Mesenchymal stem cell (in vitro differentiated cells and primary cell): ENCODE data around the gene PAX5.

ENCODE experiments used
- DNase-seq: peaks from one replicate; pipeline ENCODE4 v3.0.0-alpha.2; 2013
- H2AFZ ChIP-seq: one replicate; pipeline ENCODE4 v1.6.1; 2013; ENCODE audit warnings: low read depth, mild to moderate bottlenecking, control low read depth, inconsistent platforms, low read length, moderate library complexity
- H2AK5ac ChIP-seq: 2 replicates; pipeline ENCODE4 v1.6.1; 2013; ENCODE audit warnings: low read length, moderate library complexity, mild to moderate bottlenecking, inconsistent platforms; ENCODE audit not compliant: severe bottlenecking
- H2BK120ac ChIP-seq: one replicate; pipeline ENCODE4 v1.6.1; 2013; ENCODE audit warnings: low read depth, mild to moderate bottlenecking, inconsistent platforms, low read length, moderate library complexity
- H2BK12ac ChIP-seq, 2 experiments: one replicate each; pipeline ENCODE4 v1.6.1; 2013; ENCODE audit warnings: inconsistent platforms in 2 of 2, low read length in 2 of 2, mild to moderate bottlenecking in 2 of 2, moderate library complexity in 2 of 2, control low read depth in 1 of 2
- H2BK15ac ChIP-seq: one replicate; pipeline ENCODE4 v1.6.1; 2013; ENCODE audit warnings: mild to moderate bottlenecking, low read depth, inconsistent platforms; ENCODE audit not compliant: poor library complexity, severe bottlenecking
- H2BK5ac ChIP-seq: 2 replicates; pipeline ENCODE4 v1.6.1; 2013; ENCODE audit warnings: low read depth, mild to moderate bottlenecking, low read length, control low read depth, inconsistent platforms; ENCODE audit not compliant: poor library complexity, severe bottlenecking
- H3K14ac ChIP-seq, 2 experiments: one replicate each; pipeline ENCODE4 v1.6.1; 2013; ENCODE audit warnings: inconsistent platforms in 2 of 2, low read length in 2 of 2, control low read depth in 1 of 2, mild to moderate bottlenecking in 1 of 2, moderate library complexity in 1 of 2
- H3K18ac ChIP-seq, 2 experiments: one replicate each; pipeline ENCODE4 v1.6.1; 2013; ENCODE audit warnings: inconsistent platforms in 2 of 2, low read length in 2 of 2, control low read depth in 1 of 2, low read depth in 1 of 2, mild to moderate bottlenecking in 1 of 2
- H3K23ac ChIP-seq, 2 experiments: one replicate each; pipeline ENCODE4 v1.6.1; 2013; ENCODE audit warnings: inconsistent platforms in 2 of 2, low read length in 2 of 2, mild to moderate bottlenecking in 2 of 2, moderate library complexity in 2 of 2, control low read depth in 1 of 2
- H3K27ac ChIP-seq: 2 replicates; pipeline ENCODE4 v1.5.1; 2013; ENCODE audit warnings: mild to moderate bottlenecking, moderate library complexity, low read length, control low read depth, inconsistent platforms; ENCODE audit not compliant: poor library complexity, severe bottlenecking
- H3K27me3 ChIP-seq, 2 experiments: 2 replicates each; pipeline versions ENCODE4 v1.6.1 to v1.7.0; 2013; ENCODE audit warnings: low read length in 2 of 2, mild to moderate bottlenecking in 2 of 2, moderate library complexity in 2 of 2, control low read depth in 1 of 2, inconsistent platforms in 1 of 2; ENCODE audit not compliant: control insufficient read depth in 1 of 2, insufficient read depth in 1 of 2
- H3K36me3 ChIP-seq, 2 experiments: 2 replicates each; pipeline versions ENCODE4 v1.6.1 to v1.7.0; 2013; ENCODE audit warnings: low read length in 2 of 2, control low read depth in 1 of 2, inconsistent platforms in 1 of 2, low read depth in 1 of 2, mild to moderate bottlenecking in 1 of 2; ENCODE audit not compliant: insufficient read depth in 2 of 2, control insufficient read depth in 1 of 2
- H3K4ac ChIP-seq, 2 experiments: one replicate each; pipeline ENCODE4 v1.6.1; 2013; ENCODE audit warnings: inconsistent platforms in 2 of 2, low read length in 2 of 2, mild to moderate bottlenecking in 2 of 2, moderate library complexity in 2 of 2, control low read depth in 1 of 2, low read depth in 1 of 2
- H3K4me1 ChIP-seq: 2 replicates; pipeline ENCODE4 v1.6.1; 2013; ENCODE audit warnings: low read depth, low read length, control low read depth; ENCODE audit not compliant: control insufficient read depth, insufficient read depth
- H3K4me2 ChIP-seq: 2 replicates; pipeline ENCODE4 v1.6.1; 2013; ENCODE audit warnings: low read length, mild to moderate bottlenecking, inconsistent platforms; ENCODE audit not compliant: poor library complexity, severe bottlenecking
- H3K4me3 ChIP-seq, 2 experiments: 2 replicates each; pipeline versions ENCODE4 v1.5.1 to v1.7.0; 2013; ENCODE audit warnings: low read length in 2 of 2, mild to moderate bottlenecking in 2 of 2, control low read depth in 1 of 2, low read depth in 1 of 2; ENCODE audit not compliant: insufficient read depth in 1 of 2
- H3K79me1 ChIP-seq: replicated peaks from 2 replicates; pipeline ENCODE4 v1.6.1; 2013; ENCODE audit warnings: mild to moderate bottlenecking, control low read depth, low read length, inconsistent platforms; ENCODE audit not compliant: poor library complexity, severe bottlenecking
- H3K9ac ChIP-seq: 2 replicates; pipeline ENCODE4 v1.7.0; 2013; ENCODE audit warnings: mild to moderate bottlenecking, low read length, moderate library complexity
- H3K9me3 ChIP-seq: 2 replicates; pipeline ENCODE4 v1.7.0; 2013; ENCODE audit warnings: mild to moderate bottlenecking, low read length; ENCODE audit not compliant: control insufficient read depth
- H4K8ac ChIP-seq: one replicate; pipeline ENCODE4 v1.6.1; 2013; ENCODE audit warnings: inconsistent platforms, mild to moderate bottlenecking, low read length, moderate library complexity
- H4K91ac ChIP-seq: one replicate; pipeline ENCODE4 v1.6.1; 2013; ENCODE audit warnings: mild to moderate bottlenecking, low read length, inconsistent platforms
- WGBS: methylation state at CpG from one replicate; pipeline ENCODE4 v1.1.7; 2013; ENCODE audit warnings: mixed read lengths; 5-methylcytosine and 5-hydroxymethylcytosine counted together

The PAX5 gene

GRCh38 chr9:36897478-36897877 is 136.6 kb downstream of the PAX5 start:
- Histone ChIP-seq H3K23ac (no peak overlapping the region), H2BK15ac (no peak overlapping the region), H3K4me2 (no peak overlapping the region), H3K9ac (no peak overlapping the region), H3K9me3 (no peaks in the 10 kb centered on the region), H3K4ac (no peak overlapping the region), H3K18ac (no peak overlapping the region), H3K27ac (no peak overlapping the region), H3K79me1 (no peaks in the 10 kb centered on the region), H3K4me1 (peaks cover 2% of the 10 kb centered on the region), H3K14ac (no peak overlapping the region), H2BK12ac (no peak overlapping the region), H2AK5ac (no peak overlapping the region), H3K36me3 (no peaks in the 10 kb centered on the region), H3K4me3 (no peak overlapping the region), H2AFZ (no peak overlapping the region), H2BK120ac (no peak overlapping the region), H4K8ac (no peak overlapping the region), H2BK5ac (no peak overlapping the region), H4K91ac (no peak overlapping the region), H3K27me3 (peaks cover 89 to 97% of the 10 kb centered on the region in 2 experiments)
- WGBS, result 17% methylated on average over 2 of the region's 2 CpGs
- no peak for DNase-seq

- H3K9ac ChIP-seq, result no peak overlapping the region
- no peak overlapping the region for H3K4me3 ChIP-seq
- no peaks in the 10 kb centered on the region for H3K79me1 ChIP-seq
- H3K9me3 ChIP-seq, result no peaks in the 10 kb centered on the region
- peaks cover 89 to 97% of the 10 kb centered on the region in 2 experiments for H3K27me3 ChIP-seq
- H3K18ac ChIP-seq, result no peak overlapping the region
- WGBS, result 72% methylated on average over 10 of the region's 10 CpGs
- H4K8ac ChIP-seq, result no peak overlapping the region
- no peak overlapping the region for H2BK5ac ChIP-seq
- peaks cover 2% of the 10 kb centered on the region for H3K4me1 ChIP-seq
- H3K14ac ChIP-seq, result no peak overlapping the region
- no peak overlapping the region for H3K4ac ChIP-seq
- H3K27ac ChIP-seq, result no peak overlapping the region
- H3K23ac ChIP-seq, result no peak overlapping the region
- H2BK15ac ChIP-seq, result no peak overlapping the region
- no peak overlapping the region for H2BK12ac ChIP-seq
- no peak overlapping the region for H2BK120ac ChIP-seq
- H3K4me2 ChIP-seq, result no peak overlapping the region
- H4K91ac ChIP-seq, result no peak overlapping the region
- H2AK5ac ChIP-seq, result no peak overlapping the region
- H3K36me3 ChIP-seq, result no peaks in the 10 kb centered on the region
- H2AFZ ChIP-seq, result no peak overlapping the region
- DNase-seq, result no peak
Observed at GRCh38 chr9:36897019-36897418, 137.0 kb downstream of the PAX5 start.

GRCh38 chr9:36896296-36896695 is 137.8 kb downstream of the PAX5 start:
- Histone ChIP-seq H2AK5ac (no peak overlapping the region), H3K36me3 (no peaks in the 10 kb centered on the region), H3K9me3 (no peaks in the 10 kb centered on the region), H3K14ac (no peak overlapping the region), H3K4ac (no peak overlapping the region), H3K9ac (no peak overlapping the region), H2BK15ac (no peak overlapping the region), H2BK120ac (no peak overlapping the region), H2BK12ac (no peak overlapping the region), H2AFZ (no peak overlapping the region), H2BK5ac (no peak overlapping the region), H3K18ac (no peak overlapping the region), H3K4me2 (no peak overlapping the region), H4K8ac (no peak overlapping the region), H3K4me3 (no peak overlapping the region), H3K27me3 (peaks cover 90 to 98% of the 10 kb centered on the region in 2 experiments), H3K4me1 (peaks cover 2% of the 10 kb centered on the region), H3K79me1 (no peaks in the 10 kb centered on the region), H4K91ac (no peak overlapping the region), H3K27ac (no peak overlapping the region), H3K23ac (no peak overlapping the region)
- DNase-seq, result no peak
- WGBS, result 82% methylated on average over 6 of the region's 6 CpGs

- H2BK5ac ChIP-seq, result no peak overlapping the region
- peaks cover 2% of the 10 kb centered on the region for H3K4me1 ChIP-seq
- 86% methylated on average over 5 of the region's 5 CpGs for WGBS
- H4K8ac ChIP-seq, result no peak overlapping the region
- H2BK120ac ChIP-seq, result no peak overlapping the region
- H3K79me1 ChIP-seq, result no peaks in the 10 kb centered on the region
- H3K36me3 ChIP-seq, result no peaks in the 10 kb centered on the region
- H3K4ac ChIP-seq, result no peak overlapping the region
- H3K9me3 ChIP-seq, result no peaks in the 10 kb centered on the region
- no peak overlapping the region for H3K4me3 ChIP-seq
- no peak overlapping the region for H2BK12ac ChIP-seq
- no peak overlapping the region for H3K14ac ChIP-seq
- no peak overlapping the region for H3K9ac ChIP-seq
- H2AK5ac ChIP-seq, result no peak overlapping the region
- H2BK15ac ChIP-seq, result no peak overlapping the region
- H3K18ac ChIP-seq, result no peak overlapping the region
- H3K4me2 ChIP-seq, result no peak overlapping the region
- H3K27me3 ChIP-seq, result peaks cover 89 to 98% of the 10 kb centered on the region in 2 experiments
- no peak overlapping the region for H3K23ac ChIP-seq
- no peak for DNase-seq
- H2AFZ ChIP-seq, result no peak overlapping the region
- no peak overlapping the region for H4K91ac ChIP-seq
- no peak overlapping the region for H3K27ac ChIP-seq
Observed at GRCh38 chr9:36895744-36896260, 138.3 kb downstream of the PAX5 start.
